NCI-H526 treated with DMSO at 0.1 percent for 48 hours (cell line): ENCODE results near the gene PIEZO2.
"Not testable (repeated sequence)": the region's sequence is repeated elsewhere in the genome, so short reads cannot be mapped to it uniquely, and the experiment has no call there.

Experiments
- DNase-seq: peaks from one replicate; lab custom pipeline; 2025; lab: John Stamatoyannopoulos, UW

The PIEZO2 gene

DNA sequence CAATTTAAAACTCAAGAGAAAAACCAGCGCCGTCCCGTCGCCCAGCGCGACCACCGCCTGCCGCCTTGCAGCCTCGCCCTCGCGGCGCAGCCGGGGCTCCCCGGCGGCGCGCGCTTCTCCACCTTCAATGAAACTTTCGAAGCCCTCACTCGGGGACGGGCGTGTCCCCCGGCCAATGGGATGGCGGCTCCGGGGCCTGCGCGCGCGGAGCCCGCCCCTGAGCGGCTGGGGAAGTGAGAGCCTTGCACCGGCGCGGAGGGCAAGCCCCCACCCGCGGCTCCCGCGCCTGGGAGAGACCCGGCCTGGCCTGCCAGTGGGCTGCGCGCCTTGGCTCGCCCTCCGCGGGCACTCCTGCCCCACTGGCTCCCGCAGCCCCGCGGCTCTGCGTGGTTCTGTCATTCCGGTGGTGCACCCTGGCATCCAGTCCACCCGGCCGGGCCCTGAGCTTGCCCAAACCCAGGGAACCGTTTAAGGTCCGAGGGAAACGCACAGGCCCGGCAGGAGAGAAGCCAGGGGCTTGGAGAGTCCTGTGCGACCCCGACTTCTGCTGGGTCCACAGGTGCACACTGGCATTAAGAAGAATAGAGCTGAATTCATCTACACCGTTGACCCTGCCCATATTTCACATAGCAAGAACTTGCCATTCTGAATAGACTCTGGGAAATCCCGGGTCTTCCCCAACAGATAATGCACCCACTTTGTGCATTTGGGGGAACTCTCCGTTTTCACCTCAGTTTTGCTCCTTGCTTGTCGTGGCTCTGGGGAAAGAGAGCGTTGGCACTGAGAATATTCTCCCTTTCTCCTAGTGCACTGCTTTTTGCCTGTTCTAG lies at the start of gene PIEZO2:
TSS of gene PIEZO2 (minus strand) at position 129 of the 830 bp plus-strand sequence. CDS start 981 bp downstream, outside the sequence.
- peak; percentile 9 for DNase-seq

DNA sequence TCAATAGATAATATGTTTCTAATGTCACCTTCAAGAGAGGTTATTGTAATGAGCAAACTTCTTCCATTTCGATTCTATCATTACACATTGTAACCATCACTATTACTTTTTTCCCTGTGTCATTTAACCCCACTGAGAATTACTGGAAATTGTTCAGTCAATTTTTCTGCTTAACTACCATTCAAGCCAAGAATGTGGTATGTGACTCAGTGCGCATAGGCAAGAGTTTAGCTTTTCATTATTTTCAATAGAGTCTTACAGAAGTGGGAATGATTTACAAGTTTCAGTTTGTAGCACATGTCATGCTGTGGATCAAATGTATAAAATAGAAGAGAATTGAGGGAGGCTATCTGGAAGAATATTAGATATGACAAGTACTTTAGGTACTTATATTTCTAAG lies 34.3 kb upstream of the PIEZO2 start:
- DNase-seq, result no peak

- not testable (repeated sequence) for DNase-seq
Observed at GRCh38 chr18:11181629-11182028, 32.3 kb upstream of the PIEZO2 start.

- no peak for DNase-seq
Observed at GRCh38 chr18:11179959-11180519, 30.7 kb upstream of the PIEZO2 start.

DNA sequence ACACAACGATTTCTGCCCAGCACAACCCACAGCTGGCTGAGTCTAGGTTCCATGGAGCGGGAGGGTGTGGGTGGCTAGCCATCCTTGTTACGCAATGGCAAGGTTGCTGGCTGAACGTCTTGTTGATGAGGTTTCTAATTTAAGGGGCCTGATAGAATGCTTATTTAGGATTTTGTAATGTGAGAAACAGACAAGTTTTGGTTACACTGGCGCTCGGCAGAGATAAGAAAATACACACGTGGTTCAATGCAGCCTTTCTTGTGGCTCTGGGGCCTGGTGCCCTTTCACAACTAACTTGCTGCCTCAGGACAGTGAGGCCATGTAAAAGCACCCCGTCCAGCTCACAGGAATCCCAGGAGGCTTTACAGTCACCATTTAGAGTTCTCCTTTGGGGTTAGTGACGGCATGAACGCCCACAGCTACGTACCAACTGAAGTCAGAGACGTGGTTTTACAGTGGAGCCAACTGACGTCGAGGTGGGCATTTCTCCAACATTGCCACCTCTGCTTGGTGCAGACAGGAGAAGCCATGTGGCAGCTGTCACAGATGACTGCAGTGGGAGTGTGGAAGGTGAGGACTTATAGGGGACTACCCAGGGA lies 29.7 kb upstream of the PIEZO2 start:
- DNase-seq, result no peak

GRCh38 chr18:11177382-11177781 lies 28.0 kb upstream of the PIEZO2 start:
- DNase-seq, result no peak

DNA sequence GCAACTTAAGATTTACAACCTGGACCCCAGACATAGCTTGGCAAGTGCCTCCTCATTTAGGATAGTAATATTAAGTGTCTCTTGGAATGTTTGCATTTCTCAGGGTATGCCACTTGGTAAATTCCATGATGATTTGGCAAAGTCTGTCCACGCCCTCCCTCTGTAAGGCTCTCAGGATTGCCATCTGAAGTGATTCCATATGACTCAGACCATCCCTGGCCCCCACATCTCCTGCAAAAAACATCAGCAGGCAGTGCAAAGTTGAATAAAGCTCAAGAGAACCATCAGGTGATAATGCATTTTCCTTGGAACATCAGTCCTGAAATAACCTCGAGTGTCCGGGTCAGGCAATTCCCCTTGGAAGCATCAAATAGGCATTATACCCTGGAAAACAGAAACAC lies 27.1 kb upstream of the PIEZO2 start:
- no peak for DNase-seq

GRCh38 chr18:11175266-11175979 lies 26.1 kb upstream of the PIEZO2 start:
- no peak for DNase-seq

GRCh38 chr18:11174179-11174578 lies 24.8 kb upstream of the PIEZO2 start:
- DNase-seq, result not testable (repeated sequence)

DNA sequence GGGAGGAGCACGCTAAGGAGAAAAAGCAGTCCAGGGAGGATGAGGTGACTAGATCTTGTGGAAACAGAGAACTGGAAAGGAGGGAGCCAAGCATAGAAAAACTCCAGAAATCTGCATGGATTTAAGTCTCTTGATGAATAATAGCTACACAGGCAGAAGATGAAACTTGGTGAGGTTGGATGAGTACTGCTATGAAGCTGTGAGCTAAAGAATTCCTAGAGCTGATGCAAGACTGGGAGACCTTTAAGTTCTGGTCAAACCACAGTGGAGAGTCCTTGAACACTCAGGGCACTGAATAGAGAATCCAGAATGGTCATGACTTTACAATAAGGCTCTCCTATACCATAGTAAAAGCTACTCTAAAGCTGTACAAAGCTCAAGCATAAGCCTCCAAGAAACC lies 18.4 kb upstream of the PIEZO2 start:
- DNase-seq, result no peak

DNA sequence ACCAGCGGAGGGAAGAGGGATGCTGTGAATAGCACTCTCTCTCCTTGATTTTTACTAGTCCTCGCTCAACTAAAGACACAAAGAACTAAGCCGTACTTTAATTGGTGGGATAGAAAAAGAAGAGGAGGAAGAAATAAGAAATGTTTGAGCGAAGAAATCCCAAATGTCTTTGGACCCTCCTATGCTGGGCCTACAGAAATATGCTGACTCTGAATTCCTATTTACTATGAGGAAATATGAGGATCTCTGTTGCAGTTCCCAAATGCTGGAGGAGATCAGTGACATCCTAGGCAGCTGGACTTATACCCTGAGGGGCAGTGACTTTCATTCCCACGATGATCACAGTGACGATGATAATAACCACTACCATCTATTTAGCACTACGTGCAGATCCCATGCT lies 16.6 kb upstream of the PIEZO2 start:
- DNase-seq, result no peak

DNA sequence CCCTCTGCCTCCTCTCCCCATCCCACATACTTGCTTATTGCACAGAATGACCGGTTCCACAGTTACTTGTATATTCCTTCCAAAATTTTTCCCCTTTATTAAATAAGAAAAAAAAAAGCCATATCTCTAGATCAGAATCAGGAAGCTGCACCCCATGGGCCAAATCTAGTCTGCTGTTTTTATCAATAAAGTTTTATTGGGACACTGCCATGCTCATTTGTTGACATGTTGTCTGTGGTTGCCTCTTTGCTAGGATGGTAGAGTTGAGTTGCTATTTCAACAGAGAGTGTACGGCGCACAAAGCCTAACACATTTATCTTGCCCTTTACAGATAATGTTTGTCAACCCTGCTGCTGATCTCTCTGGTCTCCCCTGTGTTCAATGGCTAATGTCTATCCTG lies 15.8 kb upstream of the PIEZO2 start:
- DNase-seq, result no peak

DNA sequence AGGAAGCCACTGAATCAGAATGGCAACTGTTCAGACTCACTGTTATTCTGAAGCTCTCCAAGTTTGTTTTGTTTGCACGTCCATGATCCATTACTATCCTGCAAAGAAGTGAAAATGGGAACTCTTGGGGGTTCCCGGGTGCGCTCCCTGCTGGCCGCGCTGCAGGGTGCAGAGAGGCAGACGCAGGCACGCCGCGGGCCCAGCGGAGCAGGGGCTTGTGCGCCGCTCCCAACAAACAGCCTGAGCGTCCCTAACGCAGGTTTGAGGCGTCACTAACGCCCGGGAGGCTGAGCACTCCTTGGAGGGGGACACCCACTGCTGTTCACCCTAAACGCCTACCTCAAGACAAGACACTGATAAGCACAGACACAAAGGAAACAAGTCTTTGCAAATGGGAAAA lies 14.3 kb upstream of the PIEZO2 start:
- no peak for DNase-seq

- DNase-seq, result no peak
Observed at GRCh38 chr18:11162889-11163288, 13.5 kb upstream of the PIEZO2 start.

GRCh38 chr18:11162462-11162861 lies 13.1 kb upstream of the PIEZO2 start:
- DNase-seq, result no peak

- no peak for DNase-seq
Observed at GRCh38 chr18:11160313-11160712, 10.9 kb upstream of the PIEZO2 start.

GRCh38 chr18:11159844-11160243 lies 10.5 kb upstream of the PIEZO2 start:
- DNase-seq, result no peak

- DNase-seq, result no peak
Observed at GRCh38 chr18:11156978-11157377, 7.6 kb upstream of the PIEZO2 start.

- DNase-seq, result no peak
Observed at GRCh38 chr18:11155034-11155759, 5.8 kb upstream of the PIEZO2 start.

DNA sequence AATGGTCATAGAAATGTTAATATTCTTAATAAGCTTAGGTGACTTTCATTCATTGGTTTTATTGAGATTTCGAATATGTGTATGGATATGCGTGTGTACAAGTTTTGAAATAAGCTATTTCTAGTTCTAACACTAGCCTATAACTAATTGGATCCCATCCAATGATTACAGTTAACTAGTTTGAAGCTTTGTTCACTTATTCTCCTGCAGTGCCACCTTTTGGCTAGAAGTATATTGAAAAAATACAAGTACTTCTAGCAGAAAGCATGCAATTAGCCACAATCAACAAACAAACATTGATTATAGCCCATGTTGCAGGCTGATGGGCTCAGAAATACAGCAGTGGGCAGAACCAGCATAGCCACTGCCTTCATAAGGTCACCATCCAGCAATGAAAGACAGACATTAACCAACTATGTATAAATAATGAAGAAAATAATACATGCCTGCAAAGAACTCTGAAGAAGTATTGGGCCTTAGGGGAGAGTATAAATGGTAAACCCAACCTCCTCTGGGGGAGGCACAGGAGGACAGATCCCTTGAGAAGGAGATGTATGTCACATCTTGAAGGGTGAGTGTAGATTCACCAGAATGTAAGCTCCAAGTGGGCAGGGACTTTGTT lies 5.1 kb upstream of the PIEZO2 start:
- peak; percentile 23 for DNase-seq

DNA sequence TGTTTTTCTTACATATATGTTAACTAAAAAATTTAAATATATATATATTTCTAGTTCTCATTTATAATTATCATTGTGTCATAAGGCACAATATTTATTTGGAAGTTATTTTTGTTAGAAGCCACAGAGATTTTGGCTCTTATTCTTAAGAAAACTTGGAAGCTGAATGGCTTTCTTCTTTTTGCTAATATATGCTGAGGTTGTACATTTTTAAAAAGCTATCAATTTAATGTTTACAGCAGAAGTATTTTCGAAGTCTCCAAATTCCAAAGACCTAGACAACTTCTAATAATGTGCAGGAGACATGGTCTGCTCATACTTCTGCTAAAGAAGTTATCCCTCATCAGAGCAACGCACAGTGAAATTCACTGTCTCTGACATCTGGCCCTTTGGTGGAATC lies 3.7 kb upstream of the PIEZO2 start:
- no peak for DNase-seq

- DNase-seq, result no peak
Observed at GRCh38 chr18:11150271-11150615, 874 bp upstream of the PIEZO2 start.
